Psoas muscle (tissue), 8 donors: ENCODE results near the gene MIS12. TPM values are rescaled to one million over a fixed set of nuclear protein-coding genes. Genes with fewer than 3 reads are reported as not detected.

ENCODE experiments used
- ATAC-seq, 4 donors: fragments of 200-7000 bp; cut with Tn5 transposase; one replicate each; pipeline ENCODE4 v1.9.1; 2020; ENCODE audit warnings: moderate library complexity in 3 of 4, mild to moderate bottlenecking in 2 of 4
- DNase-seq, 2 donors: peaks; one replicate each; pipeline ENCODE4 v3.0.0-alpha.2; 2020
- H3K27ac ChIP-seq: fragments of 200-600 bp; one replicate; pipeline ENCODE4 v1.8.0; 2022
- H3K27me3 ChIP-seq, 3 donors: fragments of 200-600 bp in 1 of 3; one replicate each; pipeline versions ENCODE4 v1.6.1 to v1.8.0; 2013 to 2022; ENCODE audit warnings: low read length in 2 of 3, mild to moderate bottlenecking in 2 of 3, moderate library complexity in 1 of 3; ENCODE audit not compliant: insufficient read depth in 3 of 3
- H3K36me3 ChIP-seq, 2 donors: fragments of 200-600 bp in 1 of 2; one replicate each; pipeline versions ENCODE4 v1.6.1 to v1.8.0; 2013 to 2022; ENCODE audit warnings: low read depth in 1 of 2, mild to moderate bottlenecking in 1 of 2, moderate library complexity in 1 of 2; ENCODE audit not compliant: insufficient read depth in 1 of 2
- H3K4me1 ChIP-seq: fragments of 200-600 bp; one replicate; pipeline ENCODE4 v1.8.0; 2022
- H3K4me3 ChIP-seq: fragments of 200-600 bp; one replicate; pipeline ENCODE4 v1.8.0; 2022; ENCODE audit warnings: mild to moderate bottlenecking
- H3K9me3 ChIP-seq: fragments of 200-600 bp; one replicate; pipeline ENCODE4 v1.8.0; 2022
- CTCF ChIP-seq: fragments of 200-600 bp; IDR thresholded peaks from one replicate; pipeline ENCODE4 v1.8.0; 2022; ENCODE audit warnings: antibody characterized with exemption
- WGBS, 3 donors: extraction: QIAGEN DNeasy Blood & Tissue Kit; methylation state at CpG; one replicate each; pipeline versions ENCODE4 v1.1.6 to v1.1.7; 2013; 5-methylcytosine and 5-hydroxymethylcytosine counted together
- intact Hi-C, 2 donors: fragments of 100-400 bp; cut with DNase I; formaldehyde crosslinking; loops; one replicate each; pipeline versions ENCODE4 v1.11.0 to v1.14.2; 2022
- polyA plus RNA-seq, 3 donors: library from polyadenylated mRNA; stranded (reverse); fragments of 200-250 nt; gene quantifications; one replicate each; pipeline ENCODE4 v1.2.3, GENCODE V29; 2013
- total RNA-seq, 4 donors: library from RNA; stranded (reverse); fragmentation: NEBNext Ultra II Directional in 2 of 4; extraction: Animal tissue kit (Norgen Biotek cat#: 25700) in 2 of 4; gene quantifications; one replicate each; pipeline versions ENCODE4 v1.2.1 to v1.2.4, GENCODE V29; 2021 to 2023
- donor health status: healthy with polysubstance abuse.
- donor health status: DM: no; HTN: no; CAD: no; lungs with moderate emphysema.
- donor health status: Bipolar disorder and iron deficiency.
- donor health status: healthy.
- donor health status: DM: yes; HTN: yes; CAD: no.
- donor health status: DM: no; HTN: no; CAD: no.
- donor health status: DM: no; HTN: no; CAD: no.
- donor health status: DM: yes; HTN: yes; CAD: no.

The MIS12 gene
- total and polyA plus RNA-seq, 7 donors: 11.1 to 28.9 (median 17.0) TPM

DNA sequence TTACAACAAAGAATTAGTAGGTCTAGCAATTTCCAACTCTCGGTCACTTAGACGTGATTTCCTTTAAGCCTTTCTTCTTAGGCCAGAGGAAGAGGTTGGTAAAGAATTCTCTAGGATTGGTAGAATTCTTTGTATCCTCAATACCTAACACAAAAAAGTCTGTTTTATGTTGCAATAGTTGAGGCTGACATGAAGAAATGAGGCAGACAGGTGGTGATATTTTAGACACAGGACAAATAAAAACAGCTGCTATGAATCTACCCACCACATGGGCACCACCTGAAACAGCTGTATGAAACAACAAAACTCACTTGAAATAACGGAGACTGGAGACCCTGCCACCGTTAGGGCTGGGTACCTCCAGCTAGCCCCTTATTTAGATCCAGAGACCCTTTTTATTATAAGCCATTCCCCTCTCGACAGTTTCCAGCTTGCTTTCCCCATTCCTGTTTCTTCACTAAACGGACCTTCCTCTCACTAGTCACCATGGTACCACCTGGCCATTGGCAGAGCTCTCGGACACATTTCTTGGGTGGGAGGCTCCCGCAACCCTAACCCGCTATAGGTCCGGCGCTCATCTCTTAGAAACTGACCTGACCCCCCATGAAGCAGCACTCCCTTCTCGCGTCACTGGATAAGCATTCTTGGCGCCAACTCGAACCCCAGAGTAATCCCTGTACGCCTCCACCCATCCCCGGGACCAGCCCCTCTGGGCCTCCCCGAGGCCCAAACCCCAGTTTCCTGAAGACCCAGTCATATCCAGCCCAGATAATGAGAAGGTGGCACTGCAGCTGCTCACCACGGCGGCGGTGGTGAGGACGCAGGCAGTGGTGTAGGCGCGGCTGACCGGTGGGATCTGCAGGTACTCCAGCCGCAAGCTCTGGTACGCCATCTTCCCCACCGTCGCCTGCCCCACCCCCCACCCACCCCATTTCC is 828 bp upstream of the MIS12 start, which contains the start of gene DERL2:
Gene DERL2 (minus strand): TSS at position 909 of the 936 bp plus-strand sequence. CDS start 17 bp downstream, at position 892.
- no peak for TF ChIP-seq CTCF
- Histone ChIP-seq H3K27me3 (no peaks in the 10 kb centered on the region), H3K36me3 (peaks cover 12 to 75% of the 10 kb centered on the region in 2 donors), H3K4me3 (peak within 1 kb of the TSS; percentile 85), H3K4me1 (peaks cover 18% of the 10 kb centered on the region), H3K27ac (peak within 1 kb of the TSS; percentile 98), H3K9me3 (no peaks in the 10 kb centered on the region)
- ATAC-seq (peak; percentile 5 to 21 (median 14)), DNase-seq (no peak)
- intact Hi-C loops: loop anchor here (2.0 to 5.0 kb wide), 3 partner anchors 17 to 41 kb away; partner anchors contain the start of gene DHX33 (in 1 of the 2)
- 4 to 6% (median 5%) methylated on average over 29 of the region's 29 CpGs for WGBS, 3 donors

DNA sequence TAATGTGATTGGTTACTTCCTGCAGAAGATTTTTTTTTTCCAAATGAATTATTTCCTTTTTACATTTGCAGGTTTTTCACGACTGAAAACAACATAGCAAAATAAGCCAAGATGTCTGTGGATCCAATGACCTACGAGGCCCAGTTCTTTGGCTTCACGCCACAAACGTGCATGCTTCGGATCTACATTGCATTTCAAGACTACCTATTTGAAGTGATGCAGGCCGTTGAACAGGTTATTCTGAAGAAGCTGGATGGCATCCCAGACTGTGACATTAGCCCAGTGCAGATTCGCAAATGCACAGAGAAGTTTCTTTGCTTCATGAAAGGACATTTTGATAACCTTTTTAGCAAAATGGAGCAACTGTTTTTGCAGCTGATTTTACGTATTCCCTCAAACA is 2.4 kb downstream of the MIS12 start:
- DNase-seq: no peak
- intact Hi-C loops: loop anchor here in 1 of 2 donors (5.0 kb wide), 1 partner anchor 34 kb away; no protein-coding TSS in a partner anchor
- H3K9me3 ChIP-seq: no peaks in the 10 kb centered on the region
- no peak for TF ChIP-seq CTCF
- no peak overlapping the region for H3K4me3 ChIP-seq
- H3K36me3 ChIP-seq: peaks cover 5 to 48% of the 10 kb centered on the region in 2 donors
- H3K27ac ChIP-seq: no peak overlapping the region
- no peak for ATAC-seq
- WGBS, 3 donors: 64 to 73% (median 68%) methylated on average over 8 of the region's 8 CpGs
- no peaks in the 10 kb centered on the region for H3K27me3 ChIP-seq
- peaks cover 18% of the 10 kb centered on the region for H3K4me1 ChIP-seq

GRCh38 chr17:5492970-5493369 is 6.6 kb downstream of the MIS12 start:
- intact Hi-C loops: no loop called here
- Histone ChIP-seq H3K4me3 (no peak overlapping the region), H3K36me3 (peaks cover 5 to 31% of the 10 kb centered on the region in 2 donors), H3K4me1 (peaks cover 10% of the 10 kb centered on the region), H3K27ac (no peak overlapping the region), H3K9me3 (no peaks in the 10 kb centered on the region), H3K27me3 (peaks cover 0 to 2% (median 0%) of the 10 kb centered on the region in 3 donors)
- WGBS, 3 donors: 94 to 97% (median 95%) methylated on average over 2 of the region's 2 CpGs
- DNase-seq (no peak), ATAC-seq (no peak)
- TF ChIP-seq CTCF: no peak

DNA sequence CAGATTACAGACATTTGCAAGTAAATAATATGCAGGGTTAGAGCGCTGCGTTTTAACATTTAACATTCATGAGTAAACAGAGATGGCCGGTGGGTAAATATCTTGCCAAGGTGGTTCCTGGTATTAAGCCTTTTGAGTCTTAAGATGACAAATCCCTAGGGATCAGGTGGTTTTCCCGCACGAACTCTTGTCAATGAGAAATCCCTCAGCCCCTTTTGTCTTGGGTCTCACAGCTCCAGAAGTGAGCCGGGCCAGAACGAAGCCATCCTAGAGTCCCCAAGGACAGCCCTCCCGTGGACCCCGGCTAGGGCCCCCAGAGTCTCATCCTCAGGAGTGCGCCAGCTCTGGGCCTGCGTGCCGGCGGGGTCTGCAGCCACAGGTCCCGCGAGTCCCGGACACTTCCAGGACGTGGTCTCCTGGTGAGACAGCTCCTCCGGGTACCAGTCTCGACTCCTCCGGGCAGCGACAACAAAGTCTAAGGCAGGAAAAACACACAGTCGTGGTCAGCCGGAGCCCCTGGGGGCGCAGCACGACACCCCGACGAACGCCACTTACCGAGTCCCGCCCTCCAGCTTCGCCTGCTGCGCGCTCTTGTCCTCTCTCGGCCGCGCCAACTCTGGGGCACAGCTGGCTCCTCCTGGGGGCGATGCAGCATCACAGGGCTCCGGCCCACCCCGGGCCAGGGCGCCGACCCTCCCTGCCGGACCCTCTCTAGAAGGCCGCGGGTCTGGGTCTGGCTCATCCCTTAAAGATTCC is 13.3 kb downstream of the MIS12 start:
- Histone ChIP-seq H3K4me3 (peak overlapping the region; percentile 66), H3K27ac (no peak overlapping the region), H3K27me3 (peaks cover 0 to 28% (median 5%) of the 10 kb centered on the region in 3 donors), H3K9me3 (no peaks in the 10 kb centered on the region), H3K4me1 (peaks cover 10% of the 10 kb centered on the region), H3K36me3 (no peaks in the 10 kb centered on the region)
- no peak for TF ChIP-seq CTCF
- ATAC-seq (peak in 2 of 4 donors; percentile 23 to 24), DNase-seq (no peak)
- intact Hi-C loops: no loop called here
- WGBS, 3 donors: 22 to 30% (median 23%) methylated on average over 44 of the region's 44 CpGs
